ENCODE measurements around the gene NPHS2.
A peak's percentile ranks its signal among the peaks of the same experiment; 100 is the strongest.

The NPHS2 gene

GRCh38 chr1:179575497-179576314 lies at the start of gene NPHS2:
NPHS2 (minus strand) TSS chr1:179575948; CDS start chr1:179575864, 84 bp downstream.
- no peak within 1 kb of the TSS for H3K4me3 ChIP-seq (ENCODE audit: low read depth, low read length)
- no peak for TF ChIP-seq CTCF (IDR thresholded peaks at IDR 0.05; ENCODE audit: low read depth, low read length, missing control alignments)
- no peak for DNase-seq (ENCODE audit: low read depth)
- in situ Hi-C loops (cut with HindIII; ENCODE audit: low sequenced_read_pairs): no loop called here

GRCh38 chr1:179612361-179612760 lies 36.6 kb upstream of the NPHS2 start:
- H3K4me3 ChIP-seq (ENCODE audit: low read depth, low read length): no peak overlapping the region
- no peak for DNase-seq (ENCODE audit: low read depth)
- TF ChIP-seq CTCF (IDR thresholded peaks at IDR 0.05; ENCODE audit: low read depth, low read length, missing control alignments): no peak
- in situ Hi-C loops (cut with HindIII; ENCODE audit: low sequenced_read_pairs): no loop called here

GRCh38 chr1:179601093-179601492 lies 25.3 kb upstream of the NPHS2 start:
- no peak for DNase-seq (ENCODE audit: low read depth)

GRCh38 chr1:179599623-179600249 lies 24.0 kb upstream of the NPHS2 start:
- no peak for TF ChIP-seq CTCF (IDR thresholded peaks at IDR 0.05; ENCODE audit: low read depth, low read length, missing control alignments)
- H3K4me3 ChIP-seq (ENCODE audit: low read depth, low read length): no peak overlapping the region
- DNase-seq (ENCODE audit: low read depth): no peak
- in situ Hi-C loops (cut with HindIII; ENCODE audit: low sequenced_read_pairs): no loop called here

More at GRCh38 chr1:179601093-179601492, 25.3 kb upstream of the NPHS2 start:
- in situ Hi-C loops (cut with HindIII; ENCODE audit: low sequenced_read_pairs): no loop called here
- H3K4me3 ChIP-seq (ENCODE audit: low read depth, low read length): no peak overlapping the region
- no peak for TF ChIP-seq CTCF (IDR thresholded peaks at IDR 0.05; ENCODE audit: low read depth, low read length, missing control alignments)

- no peak for TF ChIP-seq CTCF (IDR thresholded peaks at IDR 0.05; ENCODE audit: low read depth, low read length, missing control alignments)
- in situ Hi-C loops (cut with HindIII; ENCODE audit: low sequenced_read_pairs): no loop called here
- no peak for DNase-seq (ENCODE audit: low read depth)
- no peak overlapping the region for H3K4me3 ChIP-seq (ENCODE audit: low read depth, low read length)
Measured at GRCh38 chr1:179598631-179599030, 22.9 kb upstream of the NPHS2 start.

GRCh38 chr1:179591592-179592580 lies 16.1 kb upstream of the NPHS2 start, which contains the start of gene TDRD5:
TDRD5 (plus strand) TSS chr1:179591832; CDS start chr1:179592616, 784 bp downstream.
- in situ Hi-C loops (cut with HindIII; ENCODE audit: low sequenced_read_pairs): no loop called here
- TF ChIP-seq CTCF (IDR thresholded peaks at IDR 0.05; ENCODE audit: low read depth, low read length, missing control alignments): no peak
- H3K4me3 ChIP-seq (ENCODE audit: low read depth, low read length): peak within 1 kb of the TSS; percentile 18
- no peak for DNase-seq (ENCODE audit: low read depth)
